Hepatocyte (in vitro differentiated cells): Measurements from ENCODE around the gene RB1. TPM values are rescaled to one million over a fixed set of nuclear protein-coding genes. Genes with fewer than 3 reads are reported as not detected.

Source experiments
- DNase-seq: peaks from one replicate; pipeline ENCODE4 v3.0.0-alpha.2; 2016; ENCODE audit warnings: low spot score
- H2AFZ ChIP-seq: fragments of 200-600 bp; sonication (generic); 2 replicates; pipeline ENCODE4 v1.6.0; 2016; ENCODE audit warnings: antibody characterized with exemption, mild to moderate bottlenecking
- H3K27ac ChIP-seq: fragments of 200-600 bp; sonication (generic); 2 replicates; pipeline ENCODE4 v1.5.1; 2016; ENCODE audit warnings: mild to moderate bottlenecking
- H3K27me3 ChIP-seq: fragments of 200-600 bp; sonication (generic); 2 replicates; pipeline ENCODE4 v1.6.1; 2016
- H3K36me3 ChIP-seq: fragments of 200-600 bp; sonication (generic); replicated peaks from 2 replicates; pipeline ENCODE4 v1.5.1; 2016; ENCODE audit warnings: low read depth; ENCODE audit not compliant: insufficient read depth
- H3K4me1 ChIP-seq: fragments of 200-600 bp; sonication (generic); 2 replicates; pipeline ENCODE4 v1.5.1; 2016; ENCODE audit warnings: mild to moderate bottlenecking, moderate library complexity; ENCODE audit not compliant: insufficient read depth
- H3K4me2 ChIP-seq: fragments of 200-600 bp; sonication (generic); 2 replicates; pipeline ENCODE4 v1.6.0; 2016
- H3K4me3 ChIP-seq: fragments of 200-600 bp; sonication (generic); 2 replicates; pipeline ENCODE4 v1.5.1; 2016; ENCODE audit warnings: mild to moderate bottlenecking
- H3K79me2 ChIP-seq: fragments of 200-600 bp; sonication (generic); 2 replicates; pipeline ENCODE4 v1.6.0; 2017; ENCODE audit warnings: mild to moderate bottlenecking
- H3K9me2 ChIP-seq: fragments of 200-600 bp; sonication (generic); replicated peaks from 2 replicates; pipeline ENCODE4 v1.6.0; 2017; ENCODE audit warnings: mild to moderate bottlenecking; ENCODE audit not compliant: insufficient read depth
- H3K9me3 ChIP-seq: fragments of 200-600 bp; sonication (generic); 2 replicates; pipeline ENCODE4 v1.5.1; 2016; ENCODE audit warnings: low read depth, mild to moderate bottlenecking
- H4K20me1 ChIP-seq: fragments of 200-600 bp; sonication (generic); 2 replicates; pipeline ENCODE4 v1.6.0; 2016; ENCODE audit warnings: mild to moderate bottlenecking; ENCODE audit not compliant: insufficient read depth, poor library complexity, severe bottlenecking
- CTCF ChIP-seq: fragments of 200-600 bp; sonication (generic); IDR thresholded peaks from 2 replicates; pipeline ENCODE4 v1.5.1; 2016; ENCODE audit warnings: antibody characterized with exemption, mild to moderate bottlenecking; ENCODE audit not compliant: poor library complexity
- EZH2 ChIP-seq: fragments of 200-600 bp; sonication (generic); IDR thresholded peaks from 2 replicates; pipeline ENCODE4 v1.6.1; 2016; ENCODE audit warnings: antibody characterized with exemption, mild to moderate bottlenecking, borderline replicate concordance
- EZH2phosphoT487 ChIP-seq: fragments of 200-600 bp; sonication (generic); IDR thresholded peaks from one replicate; pipeline ENCODE4 v1.6.1; 2018; ENCODE audit warnings: antibody characterized with exemption, mild to moderate bottlenecking, low read depth, moderate library complexity; ENCODE audit not compliant: unreplicated experiment, severe bottlenecking
- WGBS: methylation state at CpG from one replicate; pipeline ENCODE4 v1.1.6; 2016; ENCODE audit warnings: low lambda C conversion rate; ENCODE audit errors: missing lambda C conversion rate; 5-methylcytosine and 5-hydroxymethylcytosine counted together
- polyA plus RNA-seq: library from polyadenylated mRNA; unstranded; fragments of >200 nt; fragmentation: Nextera tagmentation; extraction: Ambion mirVana; gene quantifications from 2 replicates; pipeline ENCODE4 v1.2.1, GENCODE V29; 2016
- total RNA-seq: library from RNA; depleted of rRNA; stranded (reverse); fragments of >200 nt; gene quantifications from 2 replicates; pipeline ENCODE4 v1.2.3, GENCODE V29; 2014

RB1 gene
- total and polyA plus RNA-seq, 2 experiments from 2014 or later: 17.5 to 45.1 TPM

DNA sequence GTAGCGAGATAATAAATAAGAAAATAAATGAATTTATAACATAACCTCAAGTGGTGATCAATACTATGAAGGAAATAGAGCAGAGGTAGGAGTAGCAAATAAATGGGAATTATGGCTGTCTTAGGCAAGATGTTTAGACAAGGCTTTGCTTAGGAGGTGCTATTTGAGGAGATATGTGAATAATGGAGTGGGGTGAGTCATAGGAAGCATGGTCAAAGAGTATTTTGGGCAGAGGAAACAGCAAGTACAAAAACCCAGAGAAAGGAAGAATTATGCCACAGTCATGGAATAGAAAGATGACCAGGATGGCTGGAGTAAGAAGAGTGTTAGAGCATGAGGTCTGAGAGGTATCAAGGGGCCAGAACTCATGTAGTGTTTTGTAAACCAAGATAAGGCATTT lies 142.9 kb downstream of the RB1 start:
- Histone ChIP-seq H3K4me3 (no peak overlapping the region), H3K4me1 (no peaks in the 10 kb centered on the region), H3K27ac (no peak overlapping the region), H3K9me3 (peaks cover 10% of the 10 kb centered on the region), H3K9me2 (no peaks in the 10 kb centered on the region), H3K27me3 (no peaks in the 10 kb centered on the region), H2AFZ (no peak overlapping the region), H4K20me1 (no peaks in the 10 kb centered on the region), H3K4me2 (no peak overlapping the region), H3K36me3 (no peaks in the 10 kb centered on the region), H3K79me2 (peaks cover 12% of the 10 kb centered on the region)
- no peak for TF ChIP-seq EZH2
- no peak for TF ChIP-seq EZH2phosphoT487
- no peak for TF ChIP-seq CTCF
- WGBS: 100% methylated on average over 1 of the region's 1 CpG
- no peak for DNase-seq

DNA sequence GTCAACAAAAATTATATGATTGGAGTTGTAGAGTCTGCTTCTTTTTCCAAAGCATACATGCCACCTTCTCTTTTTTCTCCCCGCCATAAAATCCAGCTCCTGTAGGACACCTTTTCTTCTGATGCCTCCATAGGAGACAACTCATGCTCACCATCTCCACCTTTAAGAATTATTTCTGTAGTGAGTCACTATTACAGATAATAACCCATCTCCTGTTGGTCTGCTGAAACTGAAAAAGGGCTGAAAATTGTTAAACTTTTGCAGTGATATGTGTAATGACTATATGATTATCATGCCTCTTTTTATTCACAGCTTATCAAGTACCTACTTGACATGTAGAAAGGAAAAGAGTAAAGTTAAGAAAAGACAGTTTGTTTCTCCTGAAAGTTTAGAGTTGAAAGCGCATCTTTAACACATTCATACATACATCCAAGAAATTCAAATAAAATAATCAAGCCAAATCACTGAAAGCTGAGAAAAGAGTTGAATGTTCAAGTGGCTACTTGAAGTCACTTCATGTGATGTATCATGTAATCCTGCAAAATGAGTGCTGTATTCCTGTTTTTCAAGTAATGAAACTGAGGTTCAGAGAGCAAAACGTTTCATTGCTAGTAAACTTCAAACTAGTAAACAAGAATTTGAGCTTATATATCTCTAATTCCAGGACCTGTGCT lies 144.9 kb downstream of the RB1 start:
- H3K4me1 ChIP-seq: no peaks in the 10 kb centered on the region
- no peaks in the 10 kb centered on the region for H3K36me3 ChIP-seq
- peaks cover 17% of the 10 kb centered on the region for H3K79me2 ChIP-seq
- no peak overlapping the region for H2AFZ ChIP-seq
- H4K20me1 ChIP-seq: no peaks in the 10 kb centered on the region
- 79% methylated on average over 3 of the region's 3 CpGs for WGBS
- no peak overlapping the region for H3K4me2 ChIP-seq
- DNase-seq: no peak
- no peak overlapping the region for H3K4me3 ChIP-seq
- H3K9me2 ChIP-seq: no peaks in the 10 kb centered on the region
- H3K9me3 ChIP-seq: peaks cover 10% of the 10 kb centered on the region
- no peaks in the 10 kb centered on the region for H3K27me3 ChIP-seq
- no peak for TF ChIP-seq EZH2phosphoT487
- TF ChIP-seq CTCF: no peak
- no peak for TF ChIP-seq EZH2
- H3K27ac ChIP-seq: no peak overlapping the region

DNA sequence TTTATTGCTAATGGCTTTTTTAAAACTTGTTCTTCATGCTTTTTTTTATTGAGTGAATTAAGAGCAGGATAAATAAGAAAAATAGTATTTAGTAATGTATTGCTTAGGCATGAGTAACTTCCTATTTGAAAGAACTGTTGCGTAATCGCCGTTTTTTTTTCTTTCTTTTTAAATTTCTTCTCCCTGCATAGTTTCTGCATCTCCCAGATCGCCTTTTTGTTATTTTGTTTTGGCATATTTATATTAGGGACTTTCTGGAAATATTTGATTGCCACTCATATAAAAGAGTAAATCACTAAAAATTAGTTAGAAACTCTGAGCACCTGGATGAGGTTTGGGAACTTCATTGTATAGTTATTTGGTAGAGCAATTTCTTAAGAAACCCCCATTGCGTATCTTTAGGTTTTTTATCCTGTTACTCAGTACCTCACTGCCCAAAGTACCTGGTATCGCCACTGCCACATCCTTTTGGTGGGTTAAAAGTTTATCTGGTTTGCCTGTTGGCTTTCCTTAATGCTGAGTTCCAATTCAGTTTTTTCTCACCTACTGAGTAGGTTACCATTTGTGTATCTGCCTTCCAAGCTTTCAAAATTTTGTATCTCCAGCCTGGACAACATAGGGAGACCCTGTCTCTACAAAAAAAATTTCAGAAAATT lies 145.5 kb downstream of the RB1 start:
- Histone ChIP-seq H3K27me3 (no peaks in the 10 kb centered on the region), H3K79me2 (peaks cover 17% of the 10 kb centered on the region), H3K4me2 (no peak overlapping the region), H3K4me3 (no peak overlapping the region), H3K9me2 (no peaks in the 10 kb centered on the region), H3K9me3 (peaks cover 10% of the 10 kb centered on the region), H3K27ac (no peak overlapping the region), H3K36me3 (no peaks in the 10 kb centered on the region), H3K4me1 (no peaks in the 10 kb centered on the region), H4K20me1 (no peaks in the 10 kb centered on the region), H2AFZ (no peak overlapping the region)
- no peak for DNase-seq
- no peak for TF ChIP-seq CTCF
- TF ChIP-seq EZH2phosphoT487: no peak
- no peak for TF ChIP-seq EZH2
- 75% methylated on average over 6 of the region's 6 CpGs for WGBS
